GM18508 (cell line): ENCODE data around the gene MCM10.
"Not testable (repeated sequence)": the region's sequence is repeated elsewhere in the genome, so short reads cannot be mapped to it uniquely, and the experiment has no call there.

Experiments
- ATAC-seq: cut with Tn5 transposase; IDR thresholded peaks from one replicate; pipeline ENCODE4 v1.9.1; 2021; ENCODE audit warnings: moderate number of reproducible peaks; ENCODE audit not compliant: insufficient read depth, unreplicated experiment

MCM10 gene

DNA sequence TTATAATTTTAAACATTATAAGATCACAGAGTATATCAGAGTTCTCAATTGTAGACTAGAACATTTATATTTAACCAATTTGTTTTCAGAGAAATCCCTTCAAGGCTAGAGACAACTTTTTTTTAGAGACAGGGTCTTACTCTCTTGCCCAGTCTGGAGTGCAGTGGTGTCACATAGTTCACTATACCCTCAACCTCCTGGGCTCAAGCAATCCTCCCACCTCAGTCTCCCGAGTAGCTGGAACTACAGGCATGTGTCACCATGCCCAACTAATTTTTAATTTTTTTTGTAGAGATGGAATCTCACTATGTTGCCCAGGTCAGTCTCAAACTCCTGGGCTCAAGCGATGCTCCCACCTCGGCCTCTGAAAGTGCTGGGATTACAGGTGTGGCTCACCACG is 57.5 kb downstream of the MCM10 start:
- ATAC-seq = no peak

DNA sequence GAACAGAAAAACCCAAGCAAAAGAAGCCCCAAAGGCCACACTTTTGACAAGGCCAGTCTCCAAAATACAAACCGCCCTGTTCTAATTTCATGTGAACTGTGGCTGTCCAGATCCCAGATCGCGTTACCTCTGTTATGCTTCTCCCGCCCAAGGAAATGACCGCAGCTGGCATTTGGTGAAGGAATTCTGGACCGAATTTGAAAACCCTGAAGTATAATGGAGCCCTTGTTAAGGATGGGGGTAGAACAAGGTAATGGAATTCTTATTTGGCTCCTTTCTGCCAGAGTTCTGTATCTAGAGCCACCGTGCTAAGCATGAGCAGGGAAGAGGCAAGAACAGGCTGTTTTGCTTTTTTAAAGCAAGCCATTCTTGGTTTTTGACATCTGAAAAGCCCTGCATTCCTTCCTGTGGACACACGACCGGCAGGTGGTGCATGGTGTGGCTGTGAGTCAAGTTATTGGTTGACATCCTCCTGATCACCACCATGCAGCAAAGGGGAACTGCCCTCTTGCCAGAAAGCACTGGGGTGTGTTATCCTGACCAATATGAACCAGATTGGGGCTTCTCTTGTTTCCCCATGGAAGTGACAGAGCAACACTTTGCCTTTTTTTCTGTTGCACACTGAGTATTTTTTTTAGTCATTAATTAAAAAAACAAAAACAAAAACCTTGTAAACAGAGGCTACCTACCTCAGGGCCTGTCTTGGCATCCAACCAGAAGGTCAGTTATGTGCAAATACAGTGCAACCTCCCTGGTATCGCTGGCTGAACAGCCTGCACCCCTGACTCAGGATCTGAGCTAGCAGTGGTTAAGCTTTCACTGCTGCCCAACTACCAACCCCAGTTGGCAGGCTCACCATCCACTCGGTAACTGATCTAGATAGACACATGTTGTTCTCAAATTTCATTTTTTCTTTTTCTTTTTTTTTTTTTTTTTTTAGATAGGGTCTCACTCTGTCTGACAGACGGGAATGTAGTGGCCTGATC is 58.6 kb downstream of the MCM10 start:
- no peak for ATAC-seq

DNA sequence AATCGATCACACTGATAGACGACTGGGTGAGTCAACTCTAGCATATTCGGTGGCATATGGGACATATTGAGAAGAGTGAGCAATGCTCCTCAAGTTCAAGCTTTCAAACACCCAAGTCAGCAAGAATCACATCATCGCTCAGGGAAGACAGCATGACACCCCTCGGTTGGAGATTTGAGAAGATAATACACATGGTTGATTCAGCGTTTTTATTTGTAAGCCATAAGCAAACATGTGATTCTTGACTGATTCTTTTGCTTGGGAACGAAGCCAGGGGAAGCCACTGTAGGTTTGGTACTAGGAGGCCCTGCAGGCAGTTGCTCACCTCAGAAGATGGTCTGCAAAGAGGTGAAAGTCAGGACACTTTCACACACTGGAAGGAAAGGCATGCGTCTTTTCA is 60.2 kb downstream of the MCM10 start:
- ATAC-seq = no peak

DNA sequence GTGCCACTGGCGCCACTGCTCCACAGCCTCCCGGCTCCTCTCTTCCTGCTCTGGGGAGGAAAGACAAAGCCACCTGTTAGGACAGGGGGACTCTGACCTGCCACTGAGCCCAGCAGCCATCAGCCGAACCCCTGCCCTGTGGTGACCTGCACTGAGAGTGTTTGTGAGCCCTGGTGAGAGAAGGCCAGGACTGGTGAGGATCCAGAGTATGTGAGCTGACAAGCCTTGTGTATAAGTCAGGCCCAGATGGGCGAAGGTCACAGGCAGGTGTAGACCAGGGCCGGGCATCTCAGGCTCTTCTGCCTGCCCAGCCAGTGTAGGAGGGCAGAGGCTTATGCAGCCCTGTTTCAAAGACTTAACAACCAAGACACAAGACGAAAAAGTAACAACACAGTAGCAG is 60.8 kb downstream of the MCM10 start:
- ATAC-seq = no peak

DNA sequence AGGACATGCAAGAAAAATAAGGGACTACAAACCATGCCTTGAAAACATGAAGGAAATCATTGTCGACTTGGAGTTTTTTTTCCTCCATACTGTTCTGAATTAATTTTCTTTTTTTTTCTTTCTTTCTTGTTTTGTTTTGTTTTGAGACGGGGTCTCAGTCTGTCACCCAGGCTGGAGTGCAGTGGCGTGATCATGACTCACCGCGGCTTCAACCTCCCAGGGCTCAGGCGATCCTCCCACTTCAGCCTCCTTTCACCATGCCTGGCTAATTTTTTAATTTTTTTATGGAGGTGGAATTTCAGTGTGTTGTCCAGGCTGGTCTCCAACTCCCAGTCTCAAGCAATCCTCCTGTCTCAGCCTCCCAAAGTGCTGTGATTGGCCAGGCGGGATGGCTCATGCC is 61.2 kb downstream of the MCM10 start:
- no peak for ATAC-seq

DNA sequence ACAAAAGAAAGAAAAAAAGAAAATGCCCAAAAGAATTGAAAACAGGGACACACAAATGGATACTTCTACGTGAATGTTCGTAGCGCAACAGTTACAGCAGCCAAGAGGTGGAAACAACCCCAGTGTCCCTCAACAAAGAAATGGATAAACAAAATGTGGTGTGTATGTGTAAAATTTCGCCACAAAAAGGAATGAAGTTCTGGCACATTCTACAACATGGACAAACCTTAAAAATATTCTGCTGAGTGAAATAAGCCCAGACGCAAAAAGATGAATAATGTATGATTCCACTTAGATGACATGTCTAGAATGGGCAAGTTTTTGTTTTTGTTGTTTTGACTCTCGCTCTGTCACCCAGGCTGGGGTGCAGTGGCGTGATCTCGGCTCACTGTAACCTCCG is 61.9 kb downstream of the MCM10 start:
- ATAC-seq = no peak

DNA sequence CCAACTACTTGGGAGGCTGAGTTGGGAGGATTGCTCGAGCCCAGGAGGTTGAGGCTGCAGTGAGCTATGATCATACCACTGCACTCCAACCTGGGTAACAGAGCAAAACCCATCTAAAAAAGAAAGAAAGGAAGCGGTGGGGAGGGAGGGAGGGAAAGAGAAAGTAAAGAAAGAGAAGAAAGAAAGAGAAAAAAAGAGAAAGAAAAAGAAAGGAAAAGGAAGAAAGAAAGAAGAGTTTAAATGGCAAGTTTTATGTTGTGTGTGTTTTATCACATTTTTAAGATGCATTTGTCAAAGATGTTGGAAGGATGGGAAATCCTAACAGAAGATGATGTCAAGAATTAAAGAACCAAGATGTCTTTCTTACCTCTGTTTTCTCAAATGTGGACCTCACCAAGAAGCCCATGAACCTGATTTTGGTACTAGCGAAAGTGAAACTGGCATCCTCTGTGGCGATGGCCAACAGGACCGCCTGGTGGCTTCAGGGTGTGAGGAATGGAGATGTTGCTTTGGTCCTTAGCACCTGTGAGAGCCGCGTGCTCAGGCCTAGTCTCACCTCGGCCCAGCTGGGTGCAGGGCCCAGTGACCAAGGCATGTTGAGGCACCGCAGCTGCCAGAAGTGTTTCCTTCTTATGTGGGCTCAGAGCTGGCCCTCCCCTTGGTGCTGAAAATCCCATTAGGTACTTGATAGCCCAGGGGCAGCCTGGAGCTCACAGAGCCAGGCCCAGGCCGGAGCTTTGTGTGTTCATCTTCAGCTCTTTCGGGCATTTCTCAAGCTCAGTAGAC is 63.0 kb downstream of the MCM10 start:
- ATAC-seq = no peak

DNA sequence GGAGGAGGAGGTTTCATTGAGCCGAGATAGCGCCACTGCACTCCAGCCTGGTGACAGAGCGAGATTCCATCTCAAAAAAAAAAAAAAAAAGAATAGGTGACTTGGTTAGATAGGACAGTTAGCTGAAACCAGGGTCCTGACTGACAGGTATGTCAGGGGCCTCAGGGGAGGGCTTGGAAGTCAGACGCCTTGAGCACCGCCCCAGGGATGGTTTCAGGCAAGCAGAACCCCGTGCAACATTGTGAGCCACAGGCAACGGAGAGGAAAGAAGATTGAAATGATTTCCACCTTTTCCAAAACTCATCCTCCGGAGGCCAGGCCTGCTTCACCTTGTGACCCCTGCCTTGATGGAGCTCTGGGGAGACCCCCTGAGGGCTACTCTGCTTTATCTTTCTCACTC is 64.2 kb downstream of the MCM10 start:
- ATAC-seq = no peak

DNA sequence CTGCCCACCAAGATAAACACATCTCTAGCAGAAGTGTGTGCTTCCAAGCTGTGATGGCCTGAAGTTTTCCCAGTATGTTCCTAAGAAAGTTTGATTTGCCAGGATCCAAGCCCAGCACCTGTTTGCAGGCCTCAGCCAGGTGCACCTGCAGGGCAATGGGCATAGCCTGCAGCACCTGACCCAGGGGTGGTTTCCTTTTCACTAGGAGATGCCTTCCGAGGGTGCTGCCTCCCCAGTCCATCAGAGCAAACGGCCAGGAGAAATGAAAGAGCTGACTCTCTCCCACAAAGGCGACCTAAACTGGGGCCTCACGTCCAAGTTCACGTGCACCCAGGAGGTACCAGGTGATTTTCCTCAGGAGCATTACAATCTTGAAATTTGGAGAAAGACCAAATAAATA is 65.7 kb downstream of the MCM10 start:
- no peak for ATAC-seq

DNA sequence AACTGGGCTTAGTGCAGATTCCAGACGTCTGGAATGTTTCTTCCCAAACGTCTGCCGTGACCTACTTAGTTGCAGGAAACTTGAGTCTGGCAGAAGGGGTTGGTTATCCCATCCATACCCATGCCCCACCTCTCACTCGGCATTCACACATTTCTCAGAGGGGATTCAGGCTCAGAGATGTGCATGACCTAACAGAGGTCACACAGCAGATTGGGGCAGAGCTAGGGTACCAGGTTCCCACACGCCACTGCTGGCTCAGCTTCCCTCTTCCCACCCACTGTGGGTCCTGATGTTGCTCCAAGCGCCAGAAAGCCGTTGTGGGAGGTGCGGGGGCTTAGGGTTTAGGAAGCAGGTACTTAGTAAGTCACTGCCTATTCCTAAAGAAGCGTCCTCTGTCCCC is 69.8 kb downstream of the MCM10 start:
- no peak for ATAC-seq

DNA sequence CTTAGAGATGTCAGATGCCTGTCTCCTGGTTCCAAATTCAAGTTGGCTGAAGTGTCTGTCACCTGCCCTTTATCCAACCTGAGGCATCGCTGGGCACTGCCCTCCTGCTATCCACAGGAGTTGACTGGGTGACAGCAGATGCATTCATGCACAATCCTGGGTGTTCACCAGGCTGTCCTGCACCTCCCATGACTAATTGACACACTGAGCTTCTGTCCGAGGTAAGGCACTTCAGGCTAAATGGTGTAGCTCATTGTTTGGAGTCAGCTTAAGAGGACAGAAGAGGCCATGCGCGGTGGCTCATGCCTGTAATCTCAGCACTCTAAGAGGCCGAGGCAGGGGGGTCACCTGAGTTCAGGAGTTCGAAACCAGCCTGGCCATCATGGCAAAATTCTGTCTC is 70.5 kb downstream of the MCM10 start:
- ATAC-seq = no peak

DNA sequence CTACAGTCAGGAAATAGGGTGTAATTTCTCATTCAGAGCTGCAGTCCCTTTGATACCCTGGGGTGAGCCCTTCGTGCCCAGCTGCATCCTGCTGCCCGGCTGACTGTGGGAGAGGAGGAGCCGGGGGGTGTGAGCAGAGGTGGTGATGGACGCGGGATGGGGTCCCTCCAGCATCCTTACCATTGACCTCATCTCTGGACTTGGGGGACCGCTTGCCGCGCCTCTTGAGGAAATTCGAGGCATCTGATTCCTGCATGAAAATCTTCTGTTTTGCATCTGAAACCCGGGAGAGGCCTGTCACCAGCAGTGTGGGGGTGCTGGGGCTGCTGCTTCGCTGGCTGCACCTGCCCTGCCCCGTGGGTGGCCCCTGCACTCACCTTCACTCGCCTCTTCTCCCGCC is 72.0 kb downstream of the MCM10 start:
- ATAC-seq = no peak

DNA sequence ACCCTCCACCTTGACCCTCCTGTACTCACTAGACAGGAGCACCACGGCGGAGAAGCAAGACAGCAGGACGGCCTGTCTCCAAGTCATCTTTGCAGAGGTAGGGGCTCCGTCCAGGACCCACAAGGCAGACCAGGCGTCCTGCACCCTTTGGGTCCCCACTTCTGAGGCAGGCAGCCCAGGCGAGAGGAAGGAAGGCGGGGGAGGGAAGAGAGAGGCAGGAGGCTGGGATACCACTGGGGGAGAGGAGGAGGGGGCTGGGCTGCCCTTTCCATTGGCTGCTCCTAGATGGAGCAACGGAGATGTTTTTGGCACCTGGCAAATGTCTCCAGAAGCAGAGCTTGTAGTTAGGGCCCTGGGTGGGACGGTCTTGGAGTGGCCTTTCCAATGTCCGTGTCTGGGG is 72.8 kb downstream of the MCM10 start, which contains the start of gene UCMA:
Gene UCMA (minus strand): TSS at position 203 of the 400 bp plus-strand sequence. CDS start 116 bp downstream, at position 87.
- no peak for ATAC-seq

DNA sequence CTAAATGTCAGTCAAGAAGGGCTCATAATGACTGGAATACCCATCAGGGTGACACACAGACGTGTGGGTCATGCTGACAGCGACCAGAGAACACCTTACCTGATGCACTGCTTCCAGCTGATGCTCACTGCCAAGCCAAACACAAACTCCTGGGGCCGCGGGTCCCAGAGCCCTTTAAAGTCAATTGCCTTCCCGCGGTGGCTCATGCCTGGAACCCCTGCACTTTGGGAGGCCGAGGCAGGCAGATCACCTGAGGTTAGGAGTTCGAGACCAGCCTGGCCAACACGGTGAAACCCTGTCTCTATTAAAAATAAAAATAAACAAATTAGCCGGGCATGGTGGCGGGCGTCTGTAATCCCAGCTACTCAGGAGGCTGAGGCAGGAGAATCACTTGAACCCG is 73.4 kb downstream of the MCM10 start:
- ATAC-seq = not testable (repeated sequence)

DNA sequence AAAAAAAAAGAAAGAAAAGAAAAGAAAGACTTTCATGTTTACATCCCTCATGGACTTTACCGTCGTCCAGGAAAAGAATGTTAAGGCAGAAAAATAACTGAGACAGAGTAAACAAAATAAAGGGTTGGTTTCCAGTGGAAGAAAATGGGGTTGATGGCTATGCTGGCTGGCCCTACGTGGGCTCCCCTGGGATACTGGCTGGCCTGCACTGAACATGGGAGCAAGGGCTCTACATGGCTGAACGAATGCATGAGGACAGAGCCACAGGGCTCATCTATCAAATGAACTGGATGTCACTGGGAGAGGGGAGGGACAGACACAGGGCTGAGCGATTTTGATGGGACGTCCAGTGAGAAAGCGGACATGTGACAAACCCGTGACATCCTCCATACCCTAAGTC is 75.3 kb downstream of the MCM10 start:
- ATAC-seq = no peak

DNA sequence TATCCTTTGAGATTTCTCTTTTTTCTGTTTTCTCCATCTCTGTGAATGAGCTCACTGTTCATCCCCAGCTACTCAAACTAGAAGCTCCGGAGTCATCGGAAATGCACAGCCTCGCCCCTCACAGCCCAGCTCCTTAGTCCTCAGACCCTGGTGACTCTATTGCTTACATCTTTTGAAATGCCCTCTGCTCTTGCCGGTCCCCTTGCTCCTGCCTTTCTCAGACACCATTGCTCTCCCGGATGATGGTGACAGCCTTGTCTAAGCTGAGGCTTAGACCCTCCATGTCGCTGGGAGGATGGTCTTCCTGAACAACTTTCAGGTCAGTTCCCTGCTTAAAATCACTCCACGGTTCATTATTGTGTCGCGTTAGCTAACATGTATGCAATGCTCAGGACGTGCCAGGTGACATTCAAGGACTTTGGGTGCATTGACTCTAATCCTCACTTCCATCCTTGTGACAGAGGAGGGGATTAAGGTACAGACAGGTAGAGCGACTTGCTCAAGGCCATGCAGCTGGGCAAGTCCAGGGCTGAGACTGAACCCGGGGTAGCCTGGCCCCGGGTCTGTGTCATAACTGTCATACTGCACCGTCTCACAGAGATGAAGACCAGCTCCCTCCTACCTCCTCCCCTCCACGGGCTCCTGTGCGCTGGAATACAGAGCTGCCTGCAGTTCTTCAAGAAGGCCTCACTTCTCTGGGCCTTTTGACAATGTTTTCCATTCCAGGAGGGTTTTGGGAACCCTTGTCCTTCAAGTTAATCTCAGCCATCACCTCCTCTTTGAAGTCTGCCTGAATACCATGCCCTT is 77.1 kb downstream of the MCM10 start:
- ATAC-seq = no peak

DNA sequence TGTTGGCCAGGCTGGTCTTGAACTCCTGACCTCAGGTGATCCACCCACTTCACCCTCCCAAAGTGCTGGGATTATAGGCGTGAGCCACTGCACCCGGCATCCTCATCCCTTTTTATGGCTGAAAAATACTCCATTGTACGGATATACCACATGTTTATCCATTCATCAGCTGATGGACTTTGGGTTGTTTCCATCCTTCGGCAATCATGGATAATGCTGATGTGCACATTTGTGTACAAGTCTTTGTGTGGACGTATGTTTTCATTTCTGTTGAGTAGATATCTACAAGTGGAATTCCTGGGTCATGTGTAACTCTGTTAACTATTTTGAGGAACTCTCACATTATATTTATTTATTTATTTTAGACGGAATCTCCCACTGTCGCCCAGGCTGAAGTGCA is 78.6 kb downstream of the MCM10 start:
- no peak for ATAC-seq

DNA sequence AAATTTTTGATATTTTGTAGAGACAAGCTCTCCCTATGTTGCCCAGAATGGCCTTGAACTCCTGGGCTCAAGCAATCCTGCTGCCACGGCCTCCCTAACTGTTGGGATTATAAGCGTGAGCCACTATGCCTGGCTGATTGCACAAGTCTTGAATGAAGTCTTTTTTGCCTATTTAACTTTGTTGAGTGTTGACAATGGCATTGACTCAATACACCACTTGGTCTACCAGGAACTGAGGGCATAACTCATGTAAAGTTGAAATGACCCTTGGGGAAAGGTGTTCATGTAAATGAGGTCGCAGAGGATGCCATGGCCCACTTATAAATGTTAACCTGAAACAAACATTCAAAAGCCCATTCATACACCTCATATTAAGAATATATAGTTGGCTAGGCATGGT is 80.3 kb downstream of the MCM10 start:
- ATAC-seq = no peak

DNA sequence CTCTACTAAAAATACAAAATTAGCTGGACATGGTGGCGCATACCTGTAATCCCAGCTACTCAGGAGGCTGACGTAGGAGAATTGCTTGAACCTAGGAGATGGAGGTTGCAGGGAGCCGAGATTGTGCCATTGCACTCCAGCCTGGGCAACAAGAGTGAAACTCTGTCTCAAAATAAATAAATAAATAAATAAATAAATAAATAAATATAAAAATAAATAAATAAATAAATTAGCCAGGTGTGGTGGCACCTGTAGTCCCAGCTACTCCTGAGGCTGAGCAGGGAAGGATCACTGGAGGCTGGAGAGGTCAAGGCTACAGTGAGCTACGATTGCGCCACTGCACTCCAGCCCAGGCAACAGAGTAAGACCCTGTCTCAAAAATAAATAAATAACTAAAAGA is 80.9 kb downstream of the MCM10 start:
- ATAC-seq = not testable (repeated sequence)

DNA sequence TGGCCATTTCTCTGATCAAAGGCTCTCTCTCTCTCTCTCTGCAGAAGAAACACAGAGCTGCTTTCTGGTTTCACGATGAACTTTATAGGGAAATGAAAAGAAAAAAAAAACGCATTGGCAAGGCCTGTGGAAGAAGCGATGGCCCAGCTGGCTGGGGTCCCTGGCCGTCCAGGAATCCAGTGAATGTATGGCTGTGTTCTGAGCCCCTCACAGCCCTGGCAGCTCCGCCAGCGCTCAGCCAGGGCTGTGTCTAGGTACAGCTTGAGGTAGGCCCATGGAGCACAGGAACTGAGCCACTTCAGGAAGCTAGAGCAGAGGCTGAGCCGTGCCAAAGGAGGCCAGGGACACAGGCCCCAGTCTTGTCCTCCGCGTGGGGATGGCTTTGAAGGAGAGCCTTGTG is 85.9 kb downstream of the MCM10 start:
- no peak for ATAC-seq

DNA sequence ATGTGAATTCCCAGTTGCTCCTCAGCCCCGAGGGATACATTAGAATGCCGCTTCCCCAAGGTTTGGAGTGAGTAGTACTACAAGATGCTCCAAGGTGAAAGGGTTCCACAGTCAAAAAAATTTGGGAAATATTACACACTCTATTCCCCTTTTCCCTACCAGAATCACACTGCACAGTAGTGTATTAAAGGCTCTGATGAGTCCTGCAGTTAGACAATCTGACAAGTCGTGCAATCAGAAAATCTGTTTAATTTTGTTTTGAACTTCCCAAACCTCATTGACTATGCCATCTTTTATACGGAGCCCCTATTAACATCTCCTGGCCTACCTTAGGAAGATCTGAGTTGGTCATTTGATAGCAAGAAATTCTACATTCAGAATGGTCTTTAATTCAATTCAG is 86.4 kb downstream of the MCM10 start:
- no peak for ATAC-seq
